GM18873 (cell line): ENCODE results near the gene GRID1.

Experiments
- ATAC-seq: cut with Tn5 transposase; IDR thresholded peaks from one replicate; pipeline ENCODE4 v1.9.1; 2021; ENCODE audit warnings: mild to moderate bottlenecking, moderate library complexity, moderate number of reproducible peaks; ENCODE audit not compliant: unreplicated experiment, low FRiP score

GRID1 gene

GRCh38 chr10:85891472-85891871, 475.1 kb downstream of the GRID1 start:
- ATAC-seq: no peak

- no peak for ATAC-seq
Observed at GRCh38 chr10:85888559-85888958, 478.0 kb downstream of the GRID1 start.

GRCh38 chr10:85888004-85888403, 478.6 kb downstream of the GRID1 start:
- ATAC-seq: no peak

GRCh38 chr10:85874208-85874607, 492.4 kb downstream of the GRID1 start:
- no peak for ATAC-seq

GRCh38 chr10:85873063-85873462, 493.5 kb downstream of the GRID1 start:
- ATAC-seq: no peak

- ATAC-seq: no peak
Observed at GRCh38 chr10:85868627-85869499, 497.7 kb downstream of the GRID1 start.

- no peak for ATAC-seq
Observed at GRCh38 chr10:85864868-85865526, 501.6 kb downstream of the GRID1 start.

- ATAC-seq: no peak
Observed at GRCh38 chr10:85864173-85864549, 502.4 kb downstream of the GRID1 start.

- ATAC-seq: no peak
Observed at GRCh38 chr10:85863301-85864172, 503.1 kb downstream of the GRID1 start.

GRCh38 chr10:85862771-85863170, 503.8 kb downstream of the GRID1 start:
- ATAC-seq: no peak

- ATAC-seq: no peak
Observed at GRCh38 chr10:85861513-85862197, 504.9 kb downstream of the GRID1 start.

- no peak for ATAC-seq
Observed at GRCh38 chr10:85859859-85860258, 506.7 kb downstream of the GRID1 start.

GRCh38 chr10:85858776-85859515, 507.6 kb downstream of the GRID1 start:
- no peak for ATAC-seq

GRCh38 chr10:85857791-85858190, 508.8 kb downstream of the GRID1 start:
- ATAC-seq: no peak

GRCh38 chr10:85857305-85857704, 509.3 kb downstream of the GRID1 start:
- no peak for ATAC-seq

GRCh38 chr10:85851934-85852333, 514.7 kb downstream of the GRID1 start:
- no peak for ATAC-seq

GRCh38 chr10:85851325-85851724, 515.3 kb downstream of the GRID1 start:
- ATAC-seq: no peak

- ATAC-seq: no peak
Observed at GRCh38 chr10:85850736-85851135, 515.9 kb downstream of the GRID1 start.

GRCh38 chr10:85849315-85849714, 517.3 kb downstream of the GRID1 start:
- no peak for ATAC-seq

GRCh38 chr10:85848756-85849155, 517.8 kb downstream of the GRID1 start:
- no peak for ATAC-seq
